K562 (cell line): Measurements from ENCODE around the gene INSIG1. TPM values are rescaled to one million over a fixed set of nuclear protein-coding genes. Genes with fewer than 3 reads are reported as not detected.

Source experiments
- ATAC-seq: fragments of 200-7000 bp; cut with Tn5 transposase; 3 replicates; pipeline ENCODE4 v1.9.1; 2020; ENCODE audit warnings: moderate library complexity
- BruUV-seq: library from RNA; stranded (reverse); fragments of 400-500 nt; replicated peaks from 2 replicates; lab custom pipeline; 2021; lab: Mats Ljungman, UMichigan
- CTCF ChIA-PET: fragments of 300-600 bp; formaldehyde crosslinking; extraction: SDS; loops from one replicate; lab custom pipeline; 2021; ENCODE audit warnings: low intra/inter-chr PET ratio; lab: Yijun Ruan, JAX
- POLR2A ChIA-PET: fragments of 300-600, 350-650 bp; sonication (Branson Sonifier 250); formaldehyde crosslinking; extraction: SDS; loops from one replicate; lab custom pipeline; 2021; ENCODE audit warnings: antibody characterized with exemption, inconsistent platforms; lab: Yijun Ruan, JAX
- DNase-seq, 4 experiments: peaks; one replicate each; pipeline versions ENCODE4 v3.0.0 to v3.0.0-alpha.2; 2011 to 2018; ENCODE audit warnings: low spot score in 3 of 4, mixed read lengths in 3 of 4; ENCODE audit errors: extremely low read depth in 1 of 4
- FAIRE-seq: peaks from 2 replicates; lab custom pipeline; 2011; peaks lifted over from hg19 to GRCh38; lab: Jason Lieb, UNC
- H2AFZ ChIP-seq: 2 replicates; pipeline ENCODE4 v1.6.0; 2011; ENCODE audit warnings: low read depth, low read length, control low read depth, inconsistent platforms
- H3K27ac ChIP-seq: fragments of 200-600 bp; 3 replicates; pipeline ENCODE4 v1.8.0; 2011; ENCODE audit warnings: low read depth, mild to moderate bottlenecking, control low read depth, inconsistent platforms, low read length, moderate library complexity, mixed read lengths; ENCODE audit errors: extremely low read depth
- H3K27me3 ChIP-seq, 2 experiments: fragments of 300-600 bp in 1 of 2; 2 replicates in 1 of 2; 3 replicates in 1 of 2; pipeline versions ENCODE4 v1.6.0 to v1.8.0; 2011; ENCODE audit warnings: inconsistent platforms in 2 of 2, low read length in 2 of 2, mild to moderate bottlenecking in 1 of 2, mixed read lengths in 1 of 2, moderate library complexity in 1 of 2; ENCODE audit not compliant: control insufficient read depth in 2 of 2, insufficient read depth in 2 of 2
- H3K36me3 ChIP-seq: fragments of 300-600 bp; 3 replicates; pipeline ENCODE4 v1.8.0; 2011; ENCODE audit warnings: mild to moderate bottlenecking, low read length, inconsistent platforms; ENCODE audit not compliant: control insufficient read depth, insufficient read depth
- H3K4me1 ChIP-seq, 2 experiments: fragments of 200-600 bp in 1 of 2; replicated peaks in 1 of 2; 2 replicates in 1 of 2; 3 replicates in 1 of 2; pipeline versions ENCODE4 v1.5.1 to v1.8.0; 2011; ENCODE audit warnings: inconsistent platforms in 2 of 2, low read length in 2 of 2, mild to moderate bottlenecking in 1 of 2, mixed read lengths in 1 of 2, moderate library complexity in 1 of 2; ENCODE audit not compliant: control insufficient read depth in 2 of 2, insufficient read depth in 2 of 2
- H3K4me2 ChIP-seq: 2 replicates; pipeline ENCODE4 v1.6.1; 2011; ENCODE audit warnings: low read length, control low read depth, inconsistent platforms, mixed read lengths; ENCODE audit not compliant: insufficient read depth
- H3K4me3 ChIP-seq: fragments of 200-600 bp; sonication (generic), shearing (Covaris generic); 2 replicates; pipeline ENCODE4 v1.5.1; 2016; ENCODE audit warnings: control low read depth, inconsistent platforms
- H3K79me2 ChIP-seq: fragments of 200-600 bp; 3 replicates; pipeline ENCODE4 v1.8.0; 2011; ENCODE audit warnings: low read length, inconsistent platforms; ENCODE audit not compliant: control insufficient read depth, insufficient read depth
- H3K9ac ChIP-seq, 2 experiments: 2 replicates each; pipeline versions ENCODE4 v1.6.0 to v1.6.1; 2011; ENCODE audit warnings: low read depth in 2 of 2, low read length in 2 of 2, control low read depth in 1 of 2, inconsistent platforms in 1 of 2, mild to moderate bottlenecking in 1 of 2, mixed read lengths in 1 of 2; ENCODE audit not compliant: insufficient read depth in 1 of 2
- H3K9me1 ChIP-seq: one replicate; pipeline ENCODE4 v1.6.0; 2011; ENCODE audit warnings: inconsistent platforms, mild to moderate bottlenecking, low read length, moderate library complexity; ENCODE audit not compliant: control insufficient read depth, insufficient read depth
- H3K9me3 ChIP-seq: replicated peaks from 2 replicates; pipeline ENCODE4 v1.5.1; 2011; ENCODE audit warnings: low read depth, low read length, inconsistent platforms; ENCODE audit not compliant: control insufficient read depth, insufficient read depth
- H4K20me1 ChIP-seq: replicated peaks from 2 replicates; pipeline ENCODE4 v1.6.1; 2011; ENCODE audit warnings: low read length, inconsistent platforms, mixed read lengths; ENCODE audit not compliant: control insufficient read depth, insufficient read depth
- ELF4 ChIP-seq: fragments of 450-650 bp; formaldehyde crosslinking; IDR thresholded peaks from 2 replicates; pipeline ENCODE4 v1.4.0; 2022; ENCODE audit warnings: missing genetic modification characterization
- OTX1 ChIP-seq: fragments of 450-650 bp; formaldehyde crosslinking; IDR thresholded peaks from 2 replicates; pipeline ENCODE4 v1.4.0; 2022; ENCODE audit warnings: mild to moderate bottlenecking
- PURB ChIP-seq: sonication (generic); formaldehyde crosslinking; IDR thresholded peaks from 2 replicates; pipeline ENCODE4 v1.9.0; 2021; ENCODE audit warnings: low read depth, mild to moderate bottlenecking, missing genetic modification reagents
- TAF7 ChIP-seq: fragments of 450-650 bp; IDR thresholded peaks from 2 replicates; pipeline ENCODE4 v1.6.1; 2016; ENCODE audit warnings: missing genetic modification characterization, missing compliant biosample characterization
- ZEB2 ChIP-seq: fragments of 450-650 bp; IDR thresholded peaks from 2 replicates; pipeline ENCODE4 v1.6.1; 2016
- ZNF584 ChIP-seq: fragments of 200-800 bp; sonication (Bioruptor generic); IDR thresholded peaks from 2 replicates; pipeline ENCODE4 v1.6.1; 2016; ENCODE audit warnings: low read depth, mild to moderate bottlenecking, missing genetic modification characterization, missing compliant biosample characterization
- WGBS: fragments of 100-300 bp; shearing (Covaris generic); methylation state at CpG from one replicate; pipeline ENCODE4 v1.1.6; 2016; ENCODE audit warnings: low coverage, mixed read lengths; ENCODE audit not compliant: insufficient coverage; ENCODE audit errors: missing lambda C conversion rate; 5-methylcytosine and 5-hydroxymethylcytosine counted together
- in situ Hi-C: fragments of 300-500 bp; cut with MboI; formaldehyde crosslinking; loops from 4 replicates; pipeline ENCODE4 v1.15.0; 2018; ENCODE audit warnings: inconsistent platforms, mixed read lengths
- intact Hi-C: fragments of 100-400 bp; cut with micrococcal nuclease; formaldehyde crosslinking; loops from 2 replicates; pipeline ENCODE4 v1.14.2; 2022
- polyA plus RNA-seq, 8 experiments: library from polyadenylated mRNA; depleted of rRNA in 4 of 8; stranded (reverse) in 5 of 8; unstranded in 3 of 8; fragments of >200 nt; fragmentation: Nextera tagmentation in 2 of 8; fragmentation: Illumina TruSeq in 1 of 8; extraction: Ambion mirVana in 2 of 8; extraction: Trizol in 1 of 8; gene quantifications; 2 replicates each; pipeline versions ENCODE4 v1.2.1 to v1.2.3, GENCODE V29; 2011 to 2014; ENCODE audit warnings: inconsistent platforms in 1 of 8, missing spikeins in 1 of 8
- total RNA-seq, 7 experiments: library from RNA; depleted of rRNA in 6 of 7; stranded (reverse); fragments of >200 nt in 6 of 7; fragmentation: Illumina TruSeq in 2 of 7; extraction: Trizol in 2 of 7; gene quantifications; 2 replicates each; pipeline versions ENCODE4 v1.2.1 to v1.2.3, GENCODE V29; 2011 to 2021; ENCODE audit warnings: low replicate concordance in 1 of 7
- TF ChIP-seq, protein P1 (sequence below), 2 experiments: fragments of 450-650 bp in 1 of 2; IDR thresholded peaks; 2 replicates each; pipeline ENCODE4 v1.6.1; 2011 to 2017; ENCODE audit warnings: low read depth in 2 of 2, antibody characterized with exemption in 1 of 2, borderline replicate concordance in 1 of 2, low read length in 1 of 2, mild to moderate bottlenecking in 1 of 2, mixed read lengths in 1 of 2; ENCODE audit not compliant: control insufficient read depth in 1 of 2
- TF ChIP-seq, protein P2 (sequence below): fragments of 250-450 bp; sonication (Bioruptor Pico); IDR thresholded peaks from 2 replicates; pipeline ENCODE4 v1.5.0; 2020; ENCODE audit warnings: mild to moderate bottlenecking, borderline replicate concordance

The INSIG1 gene
- total and polyA plus RNA-seq, 9 of the 15 experiments (the other 6 are each of a cell fraction or from before 2014, with no cell fraction given) = 57.1 to 787 (median 238) TPM

DNA sequence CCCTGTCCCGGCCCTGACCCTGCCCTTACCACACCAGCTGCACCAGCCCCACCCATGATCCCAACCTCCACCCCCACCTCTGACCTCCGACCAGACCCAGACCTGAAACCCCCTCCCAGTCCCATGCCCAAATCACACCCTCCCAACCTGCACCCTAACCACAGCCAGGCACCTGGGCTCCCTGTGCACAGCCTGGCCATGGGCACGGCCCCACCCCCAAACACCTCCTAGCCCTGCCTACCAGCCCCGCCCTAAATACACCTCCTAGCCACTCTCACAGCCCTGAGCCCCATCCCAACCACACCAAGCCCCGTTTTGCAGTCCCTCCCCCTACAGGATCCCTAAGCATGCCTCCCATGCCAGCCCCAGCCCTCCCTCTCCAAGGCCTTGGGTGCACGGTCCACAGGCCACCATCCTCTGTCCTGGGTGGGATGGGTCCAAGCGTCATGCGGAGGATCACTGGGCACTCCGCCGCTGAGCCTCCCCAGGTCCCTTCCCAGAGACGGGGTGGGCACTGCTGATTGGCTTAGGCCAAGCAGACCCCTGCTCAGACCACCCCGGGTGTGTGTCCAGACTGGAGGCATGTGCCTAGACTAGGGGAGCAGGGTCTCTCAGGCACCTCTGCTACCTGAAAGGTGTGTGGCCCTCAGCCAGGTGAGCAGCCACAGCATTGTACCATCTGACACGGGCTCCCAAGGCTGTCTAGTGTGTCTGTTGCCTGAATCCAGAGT is 30.1 kb downstream of the INSIG1 start:
- ATAC-seq (no peak), DNase-seq (no peak), FAIRE-seq (no peak)
- no peaks in the 10 kb centered on the region for H3K79me2 ChIP-seq
- H3K9me1 ChIP-seq = no peaks in the 10 kb centered on the region
- intact Hi-C loops = no loop called here
- no peak overlapping the region for H3K4me2 ChIP-seq
- H3K9ac ChIP-seq = no peak overlapping the region
- no peak overlapping the region for H2AFZ ChIP-seq
- H3K27ac ChIP-seq = no peak overlapping the region
- no peaks in the 10 kb centered on the region; the same call in 1 of the 2 replicates for H4K20me1 ChIP-seq
- in situ Hi-C loops = no loop called here
- H3K4me1 ChIP-seq = peaks cover 6 to 15% of the 10 kb centered on the region in 2 experiments
- ChIA-PET CTCF (no interaction called here), POLR2A (no interaction called here)
- no peak for TF ChIP-seq ELF4 (CRISPR knock-in tag)
- no peak for TF ChIP-seq ZEB2
- no peak for TF ChIP-seq TAF7 (tag)
- no peak for TF ChIP-seq OTX1 (CRISPR knock-in tag)
- TF ChIP-seq, protein P1, sequence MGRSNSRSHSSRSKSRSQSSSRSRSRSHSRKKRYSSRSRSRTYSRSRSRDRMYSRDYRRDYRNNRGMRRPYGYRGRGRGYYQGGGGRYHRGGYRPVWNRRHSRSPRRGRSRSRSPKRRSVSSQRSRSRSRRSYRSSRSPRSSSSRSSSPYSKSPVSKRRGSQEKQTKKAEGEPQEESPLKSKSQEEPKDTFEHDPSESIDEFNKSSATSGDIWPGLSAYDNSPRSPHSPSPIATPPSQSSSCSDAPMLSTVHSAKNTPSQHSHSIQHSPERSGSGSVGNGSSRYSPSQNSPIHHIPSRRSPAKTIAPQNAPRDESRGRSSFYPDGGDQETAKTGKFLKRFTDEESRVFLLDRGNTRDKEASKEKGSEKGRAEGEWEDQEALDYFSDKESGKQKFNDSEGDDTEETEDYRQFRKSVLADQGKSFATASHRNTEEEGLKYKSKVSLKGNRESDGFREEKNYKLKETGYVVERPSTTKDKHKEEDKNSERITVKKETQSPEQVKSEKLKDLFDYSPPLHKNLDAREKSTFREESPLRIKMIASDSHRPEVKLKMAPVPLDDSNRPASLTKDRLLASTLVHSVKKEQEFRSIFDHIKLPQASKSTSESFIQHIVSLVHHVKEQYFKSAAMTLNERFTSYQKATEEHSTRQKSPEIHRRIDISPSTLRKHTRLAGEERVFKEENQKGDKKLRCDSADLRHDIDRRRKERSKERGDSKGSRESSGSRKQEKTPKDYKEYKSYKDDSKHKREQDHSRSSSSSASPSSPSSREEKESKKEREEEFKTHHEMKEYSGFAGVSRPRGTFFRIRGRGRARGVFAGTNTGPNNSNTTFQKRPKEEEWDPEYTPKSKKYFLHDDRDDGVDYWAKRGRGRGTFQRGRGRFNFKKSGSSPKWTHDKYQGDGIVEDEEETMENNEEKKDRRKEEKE (IDR thresholded peaks at IDR 0.05; ENCODE audit: borderline replicate concordance in 1 of 2, control insufficient read depth in 1 of 2, low read depth in 2 of 2, low read length in 1 of 2) = no peak
- no peak for TF ChIP-seq ZNF584 (CRISPR knock-in tag)
- TF ChIP-seq PURB (CRISPR knock-in tag) = no peak
- TF ChIP-seq, protein P2, sequence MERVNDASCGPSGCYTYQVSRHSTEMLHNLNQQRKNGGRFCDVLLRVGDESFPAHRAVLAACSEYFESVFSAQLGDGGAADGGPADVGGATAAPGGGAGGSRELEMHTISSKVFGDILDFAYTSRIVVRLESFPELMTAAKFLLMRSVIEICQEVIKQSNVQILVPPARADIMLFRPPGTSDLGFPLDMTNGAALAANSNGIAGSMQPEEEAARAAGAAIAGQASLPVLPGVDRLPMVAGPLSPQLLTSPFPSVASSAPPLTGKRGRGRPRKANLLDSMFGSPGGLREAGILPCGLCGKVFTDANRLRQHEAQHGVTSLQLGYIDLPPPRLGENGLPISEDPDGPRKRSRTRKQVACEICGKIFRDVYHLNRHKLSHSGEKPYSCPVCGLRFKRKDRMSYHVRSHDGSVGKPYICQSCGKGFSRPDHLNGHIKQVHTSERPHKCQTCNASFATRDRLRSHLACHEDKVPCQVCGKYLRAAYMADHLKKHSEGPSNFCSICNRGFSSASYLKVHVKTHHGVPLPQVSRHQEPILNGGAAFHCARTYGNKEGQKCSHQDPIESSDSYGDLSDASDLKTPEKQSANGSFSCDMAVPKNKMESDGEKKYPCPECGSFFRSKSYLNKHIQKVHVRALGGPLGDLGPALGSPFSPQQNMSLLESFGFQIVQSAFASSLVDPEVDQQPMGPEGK = no peak
- H3K36me3 ChIP-seq = no peaks in the 10 kb centered on the region
- peaks cover 10% of the 10 kb centered on the region for H3K9me3 ChIP-seq
- no TSS peak for BruUV-seq
- peaks cover 21 to 41% of the 10 kb centered on the region in 2 experiments for H3K27me3 ChIP-seq
- no peak overlapping the region for H3K4me3 ChIP-seq
- WGBS = 6% methylated on average over 13 of the region's 13 CpGs
